PC-3 (cell line): ENCODE data around the gene SRGAP1.

Experiments used
- EZH2 ChIP-seq: fragments of 300-600 bp; sonication (generic); IDR thresholded peaks from one replicate; pipeline ENCODE4 v1.6.1; 2017; ENCODE audit warnings: antibody characterized with exemption, mild to moderate bottlenecking, low read length; ENCODE audit not compliant: unreplicated experiment
- EZH2phosphoT487 ChIP-seq: fragments of 300-600 bp; sonication (generic); IDR thresholded peaks from 2 replicates; pipeline ENCODE4 v1.6.1; 2018; ENCODE audit warnings: mild to moderate bottlenecking, antibody characterized with exemption, low read length, borderline replicate concordance
- TF ChIP-seq, protein P1 (sequence below): fragments of 300-600 bp; sonication (generic); conservative IDR thresholded peaks from 2 replicates; pipeline ENCODE4 v1.5.1; 2017; ENCODE audit warnings: antibody characterized with exemption, low read depth, mild to moderate bottlenecking, low read length

DNA sequence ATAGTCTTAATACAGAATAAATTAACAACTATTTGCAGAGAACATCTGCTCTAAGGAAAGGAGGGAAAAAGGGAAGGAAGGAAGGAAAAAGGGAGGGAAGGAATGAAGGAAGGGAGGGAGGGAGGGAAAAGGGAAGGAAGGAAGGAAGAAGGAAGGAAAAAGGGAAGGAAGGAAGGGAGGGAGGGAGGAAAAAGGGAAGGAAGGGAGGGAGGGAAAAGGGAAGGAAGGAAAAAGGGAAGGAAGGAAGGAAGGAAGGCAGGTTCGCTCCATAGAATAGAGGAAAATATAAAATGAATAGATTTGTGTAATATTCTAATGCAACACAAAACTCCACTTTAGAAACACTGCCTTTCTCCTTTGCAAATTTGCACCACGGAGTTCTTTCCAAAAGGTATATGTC is 361.0 kb downstream of the SRGAP1 start:
- TF ChIP-seq, protein P1, sequence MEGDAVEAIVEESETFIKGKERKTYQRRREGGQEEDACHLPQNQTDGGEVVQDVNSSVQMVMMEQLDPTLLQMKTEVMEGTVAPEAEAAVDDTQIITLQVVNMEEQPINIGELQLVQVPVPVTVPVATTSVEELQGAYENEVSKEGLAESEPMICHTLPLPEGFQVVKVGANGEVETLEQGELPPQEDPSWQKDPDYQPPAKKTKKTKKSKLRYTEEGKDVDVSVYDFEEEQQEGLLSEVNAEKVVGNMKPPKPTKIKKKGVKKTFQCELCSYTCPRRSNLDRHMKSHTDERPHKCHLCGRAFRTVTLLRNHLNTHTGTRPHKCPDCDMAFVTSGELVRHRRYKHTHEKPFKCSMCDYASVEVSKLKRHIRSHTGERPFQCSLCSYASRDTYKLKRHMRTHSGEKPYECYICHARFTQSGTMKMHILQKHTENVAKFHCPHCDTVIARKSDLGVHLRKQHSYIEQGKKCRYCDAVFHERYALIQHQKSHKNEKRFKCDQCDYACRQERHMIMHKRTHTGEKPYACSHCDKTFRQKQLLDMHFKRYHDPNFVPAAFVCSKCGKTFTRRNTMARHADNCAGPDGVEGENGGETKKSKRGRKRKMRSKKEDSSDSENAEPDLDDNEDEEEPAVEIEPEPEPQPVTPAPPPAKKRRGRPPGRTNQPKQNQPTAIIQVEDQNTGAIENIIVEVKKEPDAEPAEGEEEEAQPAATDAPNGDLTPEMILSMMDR, result no peak
- no peak for TF ChIP-seq EZH2phosphoT487
- no peak for TF ChIP-seq EZH2
